22Rv1 (cell line): Measurements from ENCODE around the gene PDE4B.

ENCODE experiments used
- H3K27ac ChIP-seq: fragments of 450-650 bp; 2 replicates; pipeline ENCODE4 v1.5.1; 2017
- ZFX ChIP-seq: fragments of 450-650 bp; IDR thresholded peaks from 2 replicates; pipeline ENCODE4 v1.6.1; 2017; ENCODE audit warnings: antibody characterized with exemption, borderline replicate concordance
- TF ChIP-seq, protein P1 (sequence below): fragments of 450-650 bp; IDR thresholded peaks from 2 replicates; pipeline ENCODE4 v1.5.1; 2017; ENCODE audit warnings: mild to moderate bottlenecking

The PDE4B gene

DNA sequence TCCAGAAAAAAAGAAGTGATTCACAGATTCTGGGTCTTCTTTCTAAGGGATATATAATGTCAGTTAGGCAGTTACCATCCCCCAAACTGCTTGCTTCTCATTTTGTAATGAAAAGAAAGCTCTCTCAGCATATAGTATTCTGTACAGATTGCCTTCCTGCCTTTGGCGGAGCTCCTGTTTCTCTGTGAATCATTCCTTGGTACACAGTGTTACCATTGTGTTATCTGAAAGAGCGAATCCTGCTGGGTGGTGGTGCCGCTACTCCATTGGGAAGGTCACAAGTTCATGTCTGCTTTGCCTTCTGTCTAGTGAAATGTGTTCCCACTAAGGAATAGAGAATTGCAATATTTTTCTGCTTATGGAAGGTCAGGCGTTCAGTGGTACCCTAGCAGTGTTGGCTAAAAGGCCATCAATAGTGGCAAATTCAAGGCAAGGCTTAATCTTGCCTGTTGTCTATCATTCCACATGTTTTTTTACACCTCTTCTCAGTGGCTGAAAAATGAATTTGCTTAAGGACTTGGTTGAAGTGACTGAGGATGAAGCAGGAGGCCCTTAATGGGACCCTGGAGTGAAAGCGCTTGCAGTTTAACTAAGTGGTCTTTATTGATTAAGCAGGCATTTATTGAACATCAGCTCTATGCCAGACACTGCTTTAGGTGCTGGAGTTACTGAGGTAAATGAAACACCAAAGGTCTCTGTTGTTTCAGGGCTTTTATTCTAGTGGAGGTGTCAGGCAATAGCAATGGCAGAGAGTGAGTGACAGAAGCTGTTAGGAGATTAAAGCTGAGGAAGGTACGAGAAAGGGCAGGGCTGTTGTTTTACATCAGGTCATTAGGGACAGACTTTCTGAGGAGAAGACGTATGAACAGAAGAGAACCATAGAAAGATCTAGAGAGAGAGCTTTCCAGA is 186.7 kb downstream of the PDE4B start:
- H3K27ac ChIP-seq, result no peak overlapping the region

GRCh38 chr1:65980237-65980636 is 187.5 kb downstream of the PDE4B start:
- TF ChIP-seq, protein P1, sequence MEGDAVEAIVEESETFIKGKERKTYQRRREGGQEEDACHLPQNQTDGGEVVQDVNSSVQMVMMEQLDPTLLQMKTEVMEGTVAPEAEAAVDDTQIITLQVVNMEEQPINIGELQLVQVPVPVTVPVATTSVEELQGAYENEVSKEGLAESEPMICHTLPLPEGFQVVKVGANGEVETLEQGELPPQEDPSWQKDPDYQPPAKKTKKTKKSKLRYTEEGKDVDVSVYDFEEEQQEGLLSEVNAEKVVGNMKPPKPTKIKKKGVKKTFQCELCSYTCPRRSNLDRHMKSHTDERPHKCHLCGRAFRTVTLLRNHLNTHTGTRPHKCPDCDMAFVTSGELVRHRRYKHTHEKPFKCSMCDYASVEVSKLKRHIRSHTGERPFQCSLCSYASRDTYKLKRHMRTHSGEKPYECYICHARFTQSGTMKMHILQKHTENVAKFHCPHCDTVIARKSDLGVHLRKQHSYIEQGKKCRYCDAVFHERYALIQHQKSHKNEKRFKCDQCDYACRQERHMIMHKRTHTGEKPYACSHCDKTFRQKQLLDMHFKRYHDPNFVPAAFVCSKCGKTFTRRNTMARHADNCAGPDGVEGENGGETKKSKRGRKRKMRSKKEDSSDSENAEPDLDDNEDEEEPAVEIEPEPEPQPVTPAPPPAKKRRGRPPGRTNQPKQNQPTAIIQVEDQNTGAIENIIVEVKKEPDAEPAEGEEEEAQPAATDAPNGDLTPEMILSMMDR, result no peak
- no peak for TF ChIP-seq ZFX
- H3K27ac ChIP-seq, result no peak overlapping the region

More for the DNA sequence above, 186.7 kb downstream of the PDE4B start:
- TF ChIP-seq, protein P1, result no peak
- TF ChIP-seq ZFX, result no peak

GRCh38 chr1:65983500-65983899 is 190.8 kb downstream of the PDE4B start:
- TF ChIP-seq, protein P1, result no peak
- no peak for TF ChIP-seq ZFX
- H3K27ac ChIP-seq, result no peak overlapping the region

- TF ChIP-seq ZFX, result no peak
- H3K27ac ChIP-seq, result no peak overlapping the region
These were observed 192.8 kb downstream of the PDE4B start for GRCh38 chr1:65985393-65986066.

DNA sequence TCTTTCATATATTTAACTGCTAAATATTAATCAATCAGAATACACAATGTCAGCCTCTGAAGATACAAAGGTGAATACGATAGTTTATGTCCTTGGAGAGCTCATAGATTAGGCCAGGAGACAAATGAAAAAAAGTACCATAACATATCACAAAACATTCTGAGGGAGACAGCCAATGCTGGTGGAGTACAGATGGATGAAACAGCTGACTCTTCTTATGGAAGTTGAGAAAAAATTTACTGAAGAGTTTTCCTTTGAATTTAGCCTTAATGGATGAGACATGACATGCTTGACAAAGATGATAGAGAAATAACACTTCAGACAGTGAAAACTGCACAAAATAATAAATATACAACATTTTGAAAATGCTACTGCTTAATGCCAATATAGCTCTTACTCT is 193.5 kb downstream of the PDE4B start:
- TF ChIP-seq ZFX, result no peak
- TF ChIP-seq, protein P1, result no peak
- H3K27ac ChIP-seq, result no peak overlapping the region

- TF ChIP-seq, protein P1, result no peak
- no peak for TF ChIP-seq ZFX
- H3K27ac ChIP-seq, result no peak overlapping the region
These were observed 197.5 kb downstream of the PDE4B start for GRCh38 chr1:65990161-65990560.

DNA sequence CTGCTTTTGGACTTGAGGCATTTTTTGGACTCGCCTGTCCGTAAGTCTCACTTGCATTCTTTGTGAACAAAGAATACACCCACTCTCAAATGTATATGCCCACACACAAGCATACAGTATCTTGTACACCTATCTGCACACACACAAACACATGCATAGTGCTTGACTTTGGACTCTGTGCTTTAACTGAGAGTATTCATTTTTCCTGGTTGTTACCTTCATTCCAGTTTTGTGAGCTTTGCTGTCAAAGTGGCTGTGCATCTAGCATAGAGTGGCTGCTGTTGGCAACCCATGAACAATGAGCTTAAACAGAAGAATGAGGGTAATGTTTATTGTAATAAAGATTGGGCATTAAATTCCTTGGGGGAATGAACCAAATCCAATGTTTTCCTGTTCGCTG is 199.0 kb downstream of the PDE4B start:
- no peak for TF ChIP-seq ZFX
- TF ChIP-seq, protein P1, result no peak
- no peak overlapping the region for H3K27ac ChIP-seq
